ENCODE measurements around the gene AMT.

DNA sequence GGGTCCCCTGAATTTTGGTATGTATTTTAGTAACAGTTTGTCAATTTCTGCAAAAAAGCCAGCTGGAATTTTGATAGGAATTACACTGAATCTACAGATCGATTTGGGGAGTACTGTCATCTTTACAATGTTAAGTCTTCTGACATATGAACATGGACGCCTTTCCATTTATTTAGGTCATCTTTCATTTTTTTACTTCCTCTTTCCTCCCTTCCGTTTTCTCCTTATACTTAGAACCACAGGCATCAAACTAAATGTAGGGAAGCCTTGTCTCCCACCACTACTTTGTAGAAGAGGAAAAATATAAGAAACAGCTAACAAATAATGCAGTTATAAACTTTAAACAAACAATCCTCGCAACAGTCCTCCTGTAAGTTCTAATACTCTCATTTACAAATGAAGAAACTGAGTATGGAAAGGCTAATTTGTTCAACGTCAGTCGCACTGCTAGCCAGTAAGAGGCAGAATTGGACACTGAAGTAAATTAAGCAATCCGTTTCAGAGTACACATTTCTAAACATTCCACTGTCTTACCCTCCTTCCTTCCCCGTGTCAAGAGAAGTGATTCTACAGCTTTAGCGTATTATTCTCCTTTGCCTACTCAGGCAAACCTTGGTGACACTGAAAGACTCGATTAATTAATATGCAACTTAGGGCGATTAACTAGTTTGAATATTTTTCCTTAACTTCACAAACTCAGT is 36.1 kb downstream of the AMT start:
- TF ChIP-seq, protein P1, sequence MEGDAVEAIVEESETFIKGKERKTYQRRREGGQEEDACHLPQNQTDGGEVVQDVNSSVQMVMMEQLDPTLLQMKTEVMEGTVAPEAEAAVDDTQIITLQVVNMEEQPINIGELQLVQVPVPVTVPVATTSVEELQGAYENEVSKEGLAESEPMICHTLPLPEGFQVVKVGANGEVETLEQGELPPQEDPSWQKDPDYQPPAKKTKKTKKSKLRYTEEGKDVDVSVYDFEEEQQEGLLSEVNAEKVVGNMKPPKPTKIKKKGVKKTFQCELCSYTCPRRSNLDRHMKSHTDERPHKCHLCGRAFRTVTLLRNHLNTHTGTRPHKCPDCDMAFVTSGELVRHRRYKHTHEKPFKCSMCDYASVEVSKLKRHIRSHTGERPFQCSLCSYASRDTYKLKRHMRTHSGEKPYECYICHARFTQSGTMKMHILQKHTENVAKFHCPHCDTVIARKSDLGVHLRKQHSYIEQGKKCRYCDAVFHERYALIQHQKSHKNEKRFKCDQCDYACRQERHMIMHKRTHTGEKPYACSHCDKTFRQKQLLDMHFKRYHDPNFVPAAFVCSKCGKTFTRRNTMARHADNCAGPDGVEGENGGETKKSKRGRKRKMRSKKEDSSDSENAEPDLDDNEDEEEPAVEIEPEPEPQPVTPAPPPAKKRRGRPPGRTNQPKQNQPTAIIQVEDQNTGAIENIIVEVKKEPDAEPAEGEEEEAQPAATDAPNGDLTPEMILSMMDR (conservative IDR thresholded peaks at IDR 0.05; ENCODE audit: low read depth in 2 of 2), result no peak
- no peak for TF ChIP-seq EZH2 (IDR thresholded peaks at IDR 0.05; ENCODE audit: low read depth, unreplicated experiment)
- no peak for TF ChIP-seq STAT1 (IDR thresholded peaks at IDR 0.05; ENCODE audit: unreplicated experiment)
- TF ChIP-seq, protein P2, sequence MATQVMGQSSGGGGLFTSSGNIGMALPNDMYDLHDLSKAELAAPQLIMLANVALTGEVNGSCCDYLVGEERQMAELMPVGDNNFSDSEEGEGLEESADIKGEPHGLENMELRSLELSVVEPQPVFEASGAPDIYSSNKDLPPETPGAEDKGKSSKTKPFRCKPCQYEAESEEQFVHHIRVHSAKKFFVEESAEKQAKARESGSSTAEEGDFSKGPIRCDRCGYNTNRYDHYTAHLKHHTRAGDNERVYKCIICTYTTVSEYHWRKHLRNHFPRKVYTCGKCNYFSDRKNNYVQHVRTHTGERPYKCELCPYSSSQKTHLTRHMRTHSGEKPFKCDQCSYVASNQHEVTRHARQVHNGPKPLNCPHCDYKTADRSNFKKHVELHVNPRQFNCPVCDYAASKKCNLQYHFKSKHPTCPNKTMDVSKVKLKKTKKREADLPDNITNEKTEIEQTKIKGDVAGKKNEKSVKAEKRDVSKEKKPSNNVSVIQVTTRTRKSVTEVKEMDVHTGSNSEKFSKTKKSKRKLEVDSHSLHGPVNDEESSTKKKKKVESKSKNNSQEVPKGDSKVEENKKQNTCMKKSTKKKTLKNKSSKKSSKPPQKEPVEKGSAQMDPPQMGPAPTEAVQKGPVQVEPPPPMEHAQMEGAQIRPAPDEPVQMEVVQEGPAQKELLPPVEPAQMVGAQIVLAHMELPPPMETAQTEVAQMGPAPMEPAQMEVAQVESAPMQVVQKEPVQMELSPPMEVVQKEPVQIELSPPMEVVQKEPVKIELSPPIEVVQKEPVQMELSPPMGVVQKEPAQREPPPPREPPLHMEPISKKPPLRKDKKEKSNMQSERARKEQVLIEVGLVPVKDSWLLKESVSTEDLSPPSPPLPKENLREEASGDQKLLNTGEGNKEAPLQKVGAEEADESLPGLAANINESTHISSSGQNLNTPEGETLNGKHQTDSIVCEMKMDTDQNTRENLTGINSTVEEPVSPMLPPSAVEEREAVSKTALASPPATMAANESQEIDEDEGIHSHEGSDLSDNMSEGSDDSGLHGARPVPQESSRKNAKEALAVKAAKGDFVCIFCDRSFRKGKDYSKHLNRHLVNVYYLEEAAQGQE (IDR thresholded peaks at IDR 0.05; ENCODE audit: unreplicated experiment), result no peak
- TF ChIP-seq POLR2AphosphoS5 (IDR thresholded peaks at IDR 0.05; ENCODE audit: low read depth), result no peak
- TF ChIP-seq CREB1 (CRISPR knock-in tag; IDR thresholded peaks at IDR 0.05; ENCODE audit: low read depth), result no peak
- no peak for TF ChIP-seq EZH2phosphoT487 (IDR thresholded peaks at IDR 0.05; ENCODE audit: unreplicated experiment)

Data from GM23338 (cell line).